GM12878 (cell line): ENCODE measurements around the gene CARMIL3. TPM values are rescaled to one million over a fixed set of nuclear protein-coding genes. Genes with fewer than 3 reads are reported as not detected.
A peak's percentile ranks its signal among the peaks of the same experiment; 100 is the strongest.

ENCODE experiments used
- ATF7 ChIP-seq: fragments of 450-650 bp; IDR thresholded peaks from 2 replicates; pipeline ENCODE4 v1.6.1; 2016; ENCODE audit warnings: low read depth, mild to moderate bottlenecking
- CBX5 ChIP-seq: sonication (generic); IDR thresholded peaks from 2 replicates; pipeline ENCODE4 v1.6.1; 2016; ENCODE audit warnings: low read depth, moderate library complexity, mild to moderate bottlenecking, inconsistent platforms
- E4F1 ChIP-seq: fragments of 450-650 bp; IDR thresholded peaks from 2 replicates; pipeline ENCODE4 v1.6.1; 2018; ENCODE audit warnings: borderline replicate concordance, mild to moderate bottlenecking; ENCODE audit not compliant: partially characterized antibody
- ETV6 ChIP-seq, 2 experiments: fragments of 450-650 bp in 1 of 2; IDR thresholded peaks in 1 of 2; conservative IDR thresholded peaks in 1 of 2; 2 replicates each; pipeline ENCODE4 v1.6.1; 2014; ENCODE audit warnings: antibody characterized with exemption in 1 of 2, borderline replicate concordance in 1 of 2, low read depth in 1 of 2, mild to moderate bottlenecking in 1 of 2, moderate library complexity in 1 of 2
- EZH2 ChIP-seq: IDR thresholded peaks from 2 replicates; pipeline ENCODE4 v1.6.1; 2012; ENCODE audit warnings: low read depth, mild to moderate bottlenecking, control low read depth, inconsistent platforms, low read length, borderline replicate concordance; ENCODE audit not compliant: control insufficient read depth
- HDAC2 ChIP-seq: fragments of 200-600 bp; sonication (generic); IDR thresholded peaks from 2 replicates; pipeline ENCODE4 v1.6.1; 2017
- HDGF ChIP-seq: fragments of 450-650 bp; IDR thresholded peaks from 2 replicates; pipeline ENCODE4 v1.6.1; 2016; ENCODE audit warnings: antibody characterized with exemption
- IRF3 ChIP-seq: fragments of 450-650 bp; IDR thresholded peaks from 2 replicates; pipeline ENCODE4 v1.6.1; 2014; ENCODE audit warnings: mild to moderate bottlenecking
- JUND ChIP-seq: IDR thresholded peaks from 2 replicates; pipeline ENCODE4 v1.6.1; 2012; ENCODE audit warnings: low read depth, mild to moderate bottlenecking, low read length, improper control_type of control experiment, moderate library complexity
- NR2C2 ChIP-seq: IDR thresholded peaks from 2 replicates; pipeline ENCODE4 v1.6.1; 2011; ENCODE audit warnings: borderline replicate concordance, low read depth; ENCODE audit not compliant: control insufficient read depth, insufficient read length
- NR2F1 ChIP-seq: fragments of 450-650 bp; conservative IDR thresholded peaks from 2 replicates; pipeline ENCODE4 v1.6.1; 2017; ENCODE audit warnings: mild to moderate bottlenecking
- PAX8 ChIP-seq: fragments of 450-650 bp; IDR thresholded peaks from 2 replicates; pipeline ENCODE4 v1.6.1; 2017; ENCODE audit warnings: mild to moderate bottlenecking, moderate library complexity
- RAD21 ChIP-seq: IDR thresholded peaks from 2 replicates; pipeline ENCODE4 v1.6.1; 2011; ENCODE audit warnings: mild to moderate bottlenecking, low read depth, low read length, moderate library complexity; ENCODE audit not compliant: insufficient read depth
- SIN3A ChIP-seq: IDR thresholded peaks from 2 replicates; pipeline ENCODE4 v1.6.1; 2012; ENCODE audit warnings: low read depth, low read length, improper control_type of control experiment
- SMAD5 ChIP-seq: IDR thresholded peaks from 2 replicates; pipeline ENCODE4 v1.6.1; 2016; ENCODE audit warnings: antibody characterized with exemption, low read depth
- SMARCA5 ChIP-seq: fragments of 450-650 bp; IDR thresholded peaks from 2 replicates; pipeline ENCODE4 v1.6.1; 2017; ENCODE audit warnings: mild to moderate bottlenecking
- polyA plus RNA-seq, 11 experiments: library from polyadenylated mRNA; depleted of rRNA in 4 of 11; unstranded in 6 of 11; stranded (reverse) in 5 of 11; fragments of >200 nt; fragmentation: Nextera tagmentation in 4 of 11; fragmentation: Illumina TruSeq in 1 of 11; extraction: Ambion mirVana in 4 of 11; extraction: Trizol in 1 of 11; gene quantifications; 1 replicate in 1 of 11; 2 replicates in 10 of 11; pipeline versions ENCODE4 v1.2.1 to v1.2.3, GENCODE V29; 2011 to 2016; ENCODE audit warnings: inconsistent platforms in 2 of 11, missing spikeins in 2 of 11, low read depth in 1 of 11
- total RNA-seq, 4 experiments: library from RNA; depleted of rRNA in 3 of 4; stranded (reverse); fragments of >200 nt in 3 of 4; fragmentation: Illumina TruSeq in 1 of 4; extraction: Trizol in 1 of 4; gene quantifications; 2 replicates each; pipeline versions ENCODE4 v1.2.1 to v1.2.3, GENCODE V29; 2013 to 2021
- TF ChIP-seq, protein P1 (sequence below): fragments of 150-350 bp; IDR thresholded peaks from 2 replicates; pipeline ENCODE4 v1.6.1; 2016; ENCODE audit warnings: low read depth, low read length
- TF ChIP-seq, protein P2 (sequence below): fragments of 450-650 bp; IDR thresholded peaks from 2 replicates; pipeline ENCODE4 v1.6.1; 2016; ENCODE audit warnings: mild to moderate bottlenecking, moderate library complexity, borderline replicate concordance

Gene CARMIL3
- total and polyA plus RNA-seq, 10 of the 15 experiments (the other 5 are each of a cell fraction or from before 2014, with no cell fraction given): 0.09 to 0.32 (median 0.25) TPM; not detected in 3

DNA sequence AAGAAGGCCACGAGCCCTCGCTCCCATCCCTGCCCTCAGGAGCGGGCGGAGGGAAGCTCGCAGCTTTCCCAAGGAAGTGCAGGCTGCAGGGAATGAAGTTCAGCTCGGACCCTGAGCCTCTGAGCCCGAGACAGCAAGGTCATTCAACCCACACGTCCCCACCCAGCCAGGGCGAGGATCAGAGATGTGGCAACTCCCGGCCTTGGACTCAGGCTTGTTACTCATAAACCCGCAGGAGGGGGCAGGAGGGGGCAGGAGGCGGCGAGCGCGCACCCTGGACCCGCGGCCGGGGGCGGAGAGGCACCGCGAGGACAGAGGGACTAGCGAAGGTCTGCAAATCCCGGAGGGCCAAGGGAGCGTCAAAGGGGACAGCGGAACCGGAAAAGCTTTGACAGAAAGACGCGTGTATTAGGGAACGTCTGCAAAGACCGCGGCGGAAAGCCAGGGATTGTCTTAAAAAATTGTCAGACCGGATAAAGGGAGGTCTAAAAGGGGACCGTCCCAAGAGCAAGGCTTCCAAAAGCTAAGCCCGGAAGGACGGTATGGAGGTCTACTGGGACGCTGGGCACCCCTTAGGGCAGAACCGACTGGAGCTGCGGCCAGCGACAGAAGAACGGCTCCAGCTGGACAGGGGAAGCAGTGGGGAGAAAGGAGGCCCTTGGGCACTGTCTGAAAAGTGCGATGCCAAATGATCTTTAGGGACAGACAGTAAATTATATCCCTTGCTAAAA, 62.2 kb downstream of the CARMIL3 start (continued):
- TF ChIP-seq, protein P1, sequence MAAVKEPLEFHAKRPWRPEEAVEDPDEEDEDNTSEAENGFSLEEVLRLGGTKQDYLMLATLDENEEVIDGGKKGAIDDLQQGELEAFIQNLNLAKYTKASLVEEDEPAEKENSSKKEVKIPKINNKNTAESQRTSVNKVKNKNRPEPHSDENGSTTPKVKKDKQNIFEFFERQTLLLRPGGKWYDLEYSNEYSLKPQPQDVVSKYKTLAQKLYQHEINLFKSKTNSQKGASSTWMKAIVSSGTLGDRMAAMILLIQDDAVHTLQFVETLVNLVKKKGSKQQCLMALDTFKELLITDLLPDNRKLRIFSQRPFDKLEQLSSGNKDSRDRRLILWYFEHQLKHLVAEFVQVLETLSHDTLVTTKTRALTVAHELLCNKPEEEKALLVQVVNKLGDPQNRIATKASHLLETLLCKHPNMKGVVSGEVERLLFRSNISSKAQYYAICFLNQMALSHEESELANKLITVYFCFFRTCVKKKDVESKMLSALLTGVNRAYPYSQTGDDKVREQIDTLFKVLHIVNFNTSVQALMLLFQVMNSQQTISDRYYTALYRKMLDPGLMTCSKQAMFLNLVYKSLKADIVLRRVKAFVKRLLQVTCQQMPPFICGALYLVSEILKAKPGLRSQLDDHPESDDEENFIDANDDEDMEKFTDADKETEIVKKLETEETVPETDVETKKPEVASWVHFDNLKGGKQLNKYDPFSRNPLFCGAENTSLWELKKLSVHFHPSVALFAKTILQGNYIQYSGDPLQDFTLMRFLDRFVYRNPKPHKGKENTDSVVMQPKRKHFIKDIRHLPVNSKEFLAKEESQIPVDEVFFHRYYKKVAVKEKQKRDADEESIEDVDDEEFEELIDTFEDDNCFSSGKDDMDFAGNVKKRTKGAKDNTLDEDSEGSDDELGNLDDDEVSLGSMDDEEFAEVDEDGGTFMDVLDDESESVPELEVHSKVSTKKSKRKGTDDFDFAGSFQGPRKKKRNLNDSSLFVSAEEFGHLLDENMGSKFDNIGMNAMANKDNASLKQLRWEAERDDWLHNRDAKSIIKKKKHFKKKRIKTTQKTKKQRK: no peak
- no peak for TF ChIP-seq NR2C2
- TF ChIP-seq HDGF: no peak
- peak; percentile 59; the same call in 1 of the 2 replicates for TF ChIP-seq SMARCA5
- TF ChIP-seq CBX5: 0 out of 2 replicates have a peak, but pooled peaks have one; percentile 69
- TF ChIP-seq HDAC2: no peak
- TF ChIP-seq, protein P2, sequence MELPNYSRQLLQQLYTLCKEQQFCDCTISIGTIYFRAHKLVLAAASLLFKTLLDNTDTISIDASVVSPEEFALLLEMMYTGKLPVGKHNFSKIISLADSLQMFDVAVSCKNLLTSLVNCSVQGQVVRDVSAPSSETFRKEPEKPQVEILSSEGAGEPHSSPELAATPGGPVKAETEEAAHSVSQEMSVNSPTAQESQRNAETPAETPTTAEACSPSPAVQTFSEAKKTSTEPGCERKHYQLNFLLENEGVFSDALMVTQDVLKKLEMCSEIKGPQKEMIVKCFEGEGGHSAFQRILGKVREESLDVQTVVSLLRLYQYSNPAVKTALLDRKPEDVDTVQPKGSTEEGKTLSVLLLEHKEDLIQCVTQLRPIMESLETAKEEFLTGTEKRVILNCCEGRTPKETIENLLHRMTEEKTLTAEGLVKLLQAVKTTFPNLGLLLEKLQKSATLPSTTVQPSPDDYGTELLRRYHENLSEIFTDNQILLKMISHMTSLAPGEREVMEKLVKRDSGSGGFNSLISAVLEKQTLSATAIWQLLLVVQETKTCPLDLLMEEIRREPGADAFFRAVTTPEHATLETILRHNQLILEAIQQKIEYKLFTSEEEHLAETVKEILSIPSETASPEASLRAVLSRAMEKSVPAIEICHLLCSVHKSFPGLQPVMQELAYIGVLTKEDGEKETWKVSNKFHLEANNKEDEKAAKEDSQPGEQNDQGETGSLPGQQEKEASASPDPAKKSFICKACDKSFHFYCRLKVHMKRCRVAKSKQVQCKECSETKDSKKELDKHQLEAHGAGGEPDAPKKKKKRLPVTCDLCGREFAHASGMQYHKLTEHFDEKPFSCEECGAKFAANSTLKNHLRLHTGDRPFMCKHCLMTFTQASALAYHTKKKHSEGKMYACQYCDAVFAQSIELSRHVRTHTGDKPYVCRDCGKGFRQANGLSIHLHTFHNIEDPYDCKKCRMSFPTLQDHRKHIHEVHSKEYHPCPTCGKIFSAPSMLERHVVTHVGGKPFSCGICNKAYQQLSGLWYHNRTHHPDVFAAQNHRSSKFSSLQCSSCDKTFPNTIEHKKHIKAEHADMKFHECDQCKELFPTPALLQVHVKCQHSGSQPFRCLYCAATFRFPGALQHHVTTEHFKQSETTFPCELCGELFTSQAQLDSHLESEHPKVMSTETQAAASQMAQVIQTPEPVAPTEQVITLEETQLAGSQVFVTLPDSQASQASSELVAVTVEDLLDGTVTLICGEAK: peak; percentile 84; the same call in 1 of the 2 replicates
- TF ChIP-seq ATF7: peak; percentile 40; the same call in 1 of the 2 replicates
- peak; percentile 70; the same call in 1 of the 2 replicates for TF ChIP-seq PAX8
- peak; percentile 38; the same call in 1 of the 2 replicates for TF ChIP-seq NR2F1
- TF ChIP-seq IRF3: peak; percentile 79
- no peak for TF ChIP-seq RAD21
- no peak for TF ChIP-seq E4F1
- peak in 1 of 2 experiments; percentile 36; a peak in 2 of 4 replicates for TF ChIP-seq ETV6 (conservative IDR thresholded peaks at IDR 0.05 in 1 of 2, IDR thresholded peaks at IDR 0.05 in 1 of 2; ENCODE audit: borderline replicate concordance in 1 of 2, low read depth in 1 of 2)
- no peak for TF ChIP-seq EZH2
- peak; percentile 48; the same call in 1 of the 2 replicates for TF ChIP-seq SIN3A
- no peak for TF ChIP-seq JUND
- no peak; the same call in 1 of the 2 replicates for TF ChIP-seq SMAD5
